ENCODE measurements around the gene EYS. TPM values are rescaled to one million over a fixed set of nuclear protein-coding genes. Genes with fewer than 3 reads are reported as not detected.

Gene EYS
- total RNA-seq, 1 donor from 2014 or later, result 0.06 TPM

DNA sequence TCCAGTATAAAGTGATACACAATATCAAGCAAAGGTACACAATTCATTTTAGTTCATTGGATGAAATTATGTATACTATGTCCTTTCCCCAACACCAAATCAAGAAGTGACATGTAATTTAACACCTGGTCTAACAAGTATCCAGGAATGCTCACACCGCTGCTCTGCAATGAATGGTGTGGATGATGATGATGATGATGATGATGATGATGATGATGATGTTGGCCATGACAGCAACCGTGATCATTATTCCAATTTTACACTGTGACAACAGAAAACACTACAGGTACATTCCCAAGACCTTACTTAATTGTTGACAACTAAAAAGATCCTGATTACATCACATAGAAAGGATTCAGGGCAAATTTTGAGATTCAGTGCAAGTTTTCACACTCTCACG, 1449.4 kb downstream of the EYS start:
- no peak overlapping the region for H3K4me3 ChIP-seq (ENCODE audit: low read depth, low read length)
- no peak for TF ChIP-seq CTCF (conservative IDR thresholded peaks at IDR 0.05; ENCODE audit: low read depth, low read length)
- no peak for DNase-seq (ENCODE audit: low read depth)

DNA sequence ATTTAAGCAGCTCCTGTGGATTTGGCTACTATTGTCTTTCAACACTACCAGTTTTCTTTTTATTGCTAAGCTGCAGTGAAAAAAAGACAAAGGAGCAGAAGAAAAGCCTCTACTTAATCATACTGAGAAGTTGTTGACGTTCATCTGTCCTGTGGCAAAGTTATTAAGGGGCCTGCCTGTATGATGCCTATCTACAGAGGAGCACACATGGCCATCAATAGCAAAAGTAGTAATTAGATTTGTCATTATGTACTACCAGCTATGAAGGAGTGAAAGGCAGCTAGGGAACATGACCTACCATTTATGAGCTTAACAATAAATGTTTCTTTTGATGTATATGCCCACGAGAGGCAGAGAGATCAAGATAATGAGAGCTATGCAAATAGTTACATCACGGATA, 1450.5 kb downstream of the EYS start:
- TF ChIP-seq CTCF (conservative IDR thresholded peaks at IDR 0.05; ENCODE audit: low read depth, low read length), result no peak
- no peak for DNase-seq (ENCODE audit: low read depth)

DNA sequence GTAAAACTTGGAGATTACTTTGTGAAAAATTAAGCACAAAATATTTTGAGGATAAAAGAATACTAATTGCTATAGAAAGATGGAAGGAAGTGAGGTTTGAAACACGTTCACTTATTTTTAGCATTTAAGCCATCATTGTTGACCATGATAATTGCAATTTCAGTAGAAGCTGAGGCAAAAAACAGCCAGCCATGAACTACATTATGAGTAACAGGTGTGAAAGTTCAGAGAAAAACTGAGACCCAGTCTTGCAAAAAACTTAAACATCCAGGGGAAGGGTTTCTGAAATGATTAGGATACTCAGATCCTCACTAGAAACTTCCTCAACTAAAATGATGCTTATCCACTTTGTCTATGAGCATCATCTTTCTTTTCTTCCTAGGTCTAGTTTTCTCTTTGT, 1452.0 kb downstream of the EYS start:
- no peak overlapping the region for H3K4me3 ChIP-seq (ENCODE audit: low read depth, low read length)
- no peak for TF ChIP-seq CTCF (conservative IDR thresholded peaks at IDR 0.05; ENCODE audit: low read depth, low read length)
- DNase-seq (ENCODE audit: low read depth), result no peak

More for the DNA sequence above, 1450.5 kb downstream of the EYS start:
- no peak overlapping the region for H3K4me3 ChIP-seq (ENCODE audit: low read depth, low read length)

- DNase-seq (ENCODE audit: low read depth), result no peak
- H3K4me3 ChIP-seq (ENCODE audit: low read depth, low read length), result no peak overlapping the region
- TF ChIP-seq CTCF (conservative IDR thresholded peaks at IDR 0.05; ENCODE audit: low read depth, low read length), result no peak
These were observed 1452.5 kb downstream of the EYS start for GRCh38 chr6:64254558-64254957.

GRCh38 chr6:64252256-64252655, 1454.8 kb downstream of the EYS start:
- DNase-seq (ENCODE audit: low read depth), result peak; percentile 23
- no peak for TF ChIP-seq CTCF (conservative IDR thresholded peaks at IDR 0.05; ENCODE audit: low read depth, low read length)
- H3K4me3 ChIP-seq (ENCODE audit: low read depth, low read length), result no peak overlapping the region

DNA sequence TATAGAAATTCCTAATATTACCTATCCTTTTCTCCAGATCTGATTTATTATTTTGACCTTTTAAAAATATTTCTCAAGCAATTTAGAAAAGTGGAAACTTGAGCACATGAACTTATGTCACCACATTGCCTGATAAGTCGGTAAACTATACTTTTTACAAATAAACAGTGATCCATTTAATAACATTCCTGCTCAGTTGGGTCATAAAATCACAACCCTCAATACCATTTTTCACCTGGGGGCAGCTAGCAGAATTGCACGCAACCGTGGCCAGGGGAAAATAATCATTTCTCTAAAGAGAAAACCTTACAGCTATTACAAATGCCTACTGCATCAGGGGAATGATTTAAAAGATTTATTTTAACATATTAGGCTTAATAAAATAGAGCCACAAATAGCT, 1456.9 kb downstream of the EYS start:
- no peak overlapping the region for H3K4me3 ChIP-seq (ENCODE audit: low read depth, low read length)
- peak; percentile 9 for TF ChIP-seq CTCF (conservative IDR thresholded peaks at IDR 0.05; ENCODE audit: low read depth, low read length)
- DNase-seq (ENCODE audit: low read depth), result no peak

DNA sequence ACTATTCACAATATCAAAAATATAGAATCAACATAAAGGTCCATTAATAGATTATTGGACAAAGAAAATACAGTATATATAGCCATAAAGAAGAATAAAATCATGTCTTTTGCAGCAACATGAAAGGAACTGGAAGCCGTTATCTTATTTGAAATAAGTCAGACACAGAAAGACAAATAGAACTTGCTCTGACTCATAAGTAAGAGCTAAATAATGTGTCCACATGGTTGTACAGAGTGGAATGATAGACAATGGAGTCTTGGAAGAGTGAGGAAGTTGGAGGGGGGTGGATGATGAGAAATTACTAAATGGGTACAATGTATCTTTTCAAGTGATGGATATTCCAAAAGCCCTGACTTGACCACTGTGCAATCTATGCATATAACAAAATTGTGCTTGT, 1457.9 kb downstream of the EYS start:
- DNase-seq (ENCODE audit: low read depth), result no peak
- no peak overlapping the region for H3K4me3 ChIP-seq (ENCODE audit: low read depth, low read length)
- no peak for TF ChIP-seq CTCF (conservative IDR thresholded peaks at IDR 0.05; ENCODE audit: low read depth, low read length)

Data from epithelial cell of proximal tubule (primary cell).